ENCODE data around the gene POU2AF3.

The POU2AF3 gene

DNA sequence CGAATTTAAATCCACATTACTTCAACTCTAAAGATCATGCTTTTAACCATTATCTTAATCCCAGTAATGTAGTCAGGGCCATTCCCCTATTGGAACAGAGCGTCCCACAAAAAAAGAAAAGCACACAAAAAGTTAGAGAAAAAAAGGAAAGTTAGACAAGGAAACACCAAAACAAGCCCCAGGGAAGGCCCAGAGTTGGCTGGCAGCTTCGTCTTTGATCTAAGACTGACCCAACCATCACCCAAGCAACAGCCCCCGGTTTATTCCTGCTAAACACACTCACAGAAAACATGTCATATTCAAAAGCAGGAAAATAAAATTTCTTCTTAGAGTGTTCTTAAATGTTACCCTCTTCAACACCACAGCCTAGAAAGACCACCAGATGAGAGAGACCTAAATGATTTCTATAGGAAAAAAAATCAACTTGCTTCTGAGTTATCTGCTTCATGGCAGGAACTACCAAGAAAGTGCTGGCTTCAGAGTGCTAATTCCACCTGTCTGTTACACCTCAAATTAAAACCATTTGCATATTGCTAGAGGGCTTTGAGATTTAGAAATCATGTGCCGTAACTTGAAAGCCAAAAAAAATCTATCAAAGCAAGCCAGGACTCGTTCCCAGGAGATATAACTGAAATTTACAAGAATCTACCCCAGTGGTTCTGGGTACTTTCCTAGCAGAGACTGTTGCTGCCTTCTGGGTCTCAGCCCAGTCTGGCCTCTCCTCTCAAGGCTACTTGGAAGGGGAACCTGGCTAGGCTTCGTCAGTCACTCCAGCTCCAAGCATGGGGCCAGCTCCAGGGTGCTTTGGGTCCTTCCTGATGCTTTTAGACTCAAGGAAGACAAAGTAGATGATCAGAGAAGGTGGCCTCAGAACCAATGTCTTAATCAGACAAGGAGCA lies 31.2 kb downstream of the POU2AF3 start:
- no peak for DNase-seq

- no peak for DNase-seq
These were observed 32.0 kb downstream of the POU2AF3 start for GRCh38 chr11:111330234-111330893.

DNA sequence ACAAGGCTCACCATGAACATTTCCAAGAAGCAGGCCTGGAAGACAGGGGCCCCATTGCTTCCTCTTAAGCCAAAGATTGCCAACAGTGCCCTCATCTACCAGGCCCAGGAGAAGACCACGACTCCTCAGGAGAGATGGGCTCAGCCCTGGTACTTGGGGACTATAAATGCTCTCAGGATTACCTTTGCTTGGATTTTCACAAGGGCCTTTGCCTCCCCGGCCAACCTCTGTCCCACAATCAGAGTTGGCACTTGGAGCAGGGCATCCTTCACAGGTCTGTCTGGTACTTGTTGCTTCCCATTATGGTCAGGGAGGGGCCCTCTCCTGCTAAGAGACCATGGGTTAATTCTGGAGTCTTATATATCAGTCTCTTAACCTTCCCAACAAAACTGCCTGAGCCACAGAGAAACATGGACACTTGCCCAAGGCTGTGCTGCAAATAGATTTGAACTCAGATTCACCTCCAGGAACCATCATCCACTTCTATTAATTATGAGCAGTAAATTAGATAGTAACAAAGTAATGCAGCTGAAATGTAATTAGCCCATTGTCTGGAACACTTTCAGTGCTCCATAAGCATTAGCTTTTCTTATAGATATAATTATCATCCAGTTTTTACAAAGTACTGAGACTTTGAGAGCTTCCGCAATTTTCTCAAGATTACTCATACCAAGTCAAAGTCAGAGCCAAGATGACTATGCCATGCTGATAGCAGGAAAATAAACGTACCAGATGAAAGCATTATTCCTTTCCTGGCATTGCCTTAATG lies 33.5 kb downstream of the POU2AF3 start:
- no peak for DNase-seq

DNA sequence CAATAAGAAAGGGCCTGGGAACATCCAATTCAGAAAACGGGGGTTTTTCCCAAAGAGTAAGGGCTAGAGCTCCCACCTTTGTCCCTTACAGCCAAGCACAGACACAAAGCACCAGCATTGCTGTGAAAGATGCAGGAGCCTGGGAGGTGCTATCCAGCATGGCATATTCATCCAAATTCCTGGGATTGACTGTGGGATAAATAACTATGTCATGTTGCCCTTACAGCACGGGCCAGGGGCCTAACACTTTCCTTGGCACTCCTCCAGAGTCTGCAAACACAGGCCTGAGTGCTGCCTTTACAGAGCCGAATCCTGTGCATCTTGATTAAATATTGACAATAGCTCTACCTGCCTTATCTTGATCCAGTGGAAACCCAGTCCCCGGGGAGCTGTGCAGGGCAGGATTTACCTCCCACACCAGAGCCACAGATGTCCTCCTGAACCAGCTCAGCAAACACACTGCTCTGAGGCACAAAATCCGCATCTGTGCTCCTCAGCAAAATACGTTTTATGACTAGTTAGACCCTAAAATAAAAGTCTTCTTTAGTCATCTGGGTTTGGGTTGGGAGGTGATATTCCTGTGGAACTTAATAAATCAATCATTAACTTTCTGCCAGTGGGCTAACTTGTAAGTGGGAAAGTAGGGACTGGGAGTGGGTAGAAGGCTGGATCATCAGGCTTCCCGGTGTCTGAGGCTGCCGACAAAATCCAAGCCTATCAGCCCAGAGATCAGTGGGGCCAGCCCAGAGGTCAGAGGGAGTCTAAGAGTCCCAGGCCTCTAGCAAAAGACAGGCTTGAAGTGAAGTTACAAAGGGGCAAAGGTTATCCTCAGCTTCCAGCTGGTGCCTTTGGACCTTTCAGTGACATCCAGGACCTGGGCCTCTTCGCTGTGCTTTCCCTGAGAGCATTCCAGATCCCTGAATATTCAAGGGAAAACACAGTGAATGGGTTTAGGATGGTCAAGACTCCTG lies 36.5 kb downstream of the POU2AF3 start:
- DNase-seq = peak; percentile 16 to 19

- no peak for DNase-seq
These were observed 37.2 kb downstream of the POU2AF3 start for GRCh38 chr11:111335549-111335948.

- DNase-seq = no peak
These were observed 37.7 kb downstream of the POU2AF3 start for GRCh38 chr11:111336062-111336461.

DNA sequence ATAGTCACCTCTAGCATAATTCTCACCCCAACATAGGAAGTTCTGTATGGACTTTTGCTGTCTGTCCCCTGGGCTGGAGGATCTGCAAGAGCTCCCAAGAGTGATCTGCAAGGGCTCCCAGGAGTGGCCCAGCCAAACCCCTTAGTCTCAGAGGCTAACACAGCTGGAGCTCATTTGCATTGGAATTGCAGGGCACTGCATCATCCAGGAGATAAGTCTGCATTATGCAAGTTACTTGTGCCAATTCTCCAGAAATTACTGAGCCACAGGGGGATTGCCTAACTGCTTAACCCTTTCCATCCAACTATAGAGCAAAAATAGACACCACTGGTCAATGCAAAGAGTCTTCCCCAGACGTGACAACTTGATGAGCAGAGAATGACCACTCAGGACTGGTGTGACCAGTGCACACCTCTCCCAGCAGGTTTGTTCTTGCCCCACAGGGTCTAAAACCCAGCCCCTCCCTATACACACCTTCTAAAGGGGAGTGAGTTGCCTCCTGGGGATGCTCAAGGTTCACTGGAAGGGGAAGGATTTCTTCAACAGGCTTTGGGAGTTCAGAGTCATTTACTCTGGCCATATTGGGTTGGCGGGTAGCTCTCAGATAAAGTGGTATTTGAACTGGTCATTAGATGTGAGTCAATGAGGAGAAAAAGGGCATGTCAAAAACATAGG lies 38.4 kb downstream of the POU2AF3 start:
- no peak for DNase-seq

GRCh38 chr11:111339758-111340388 lies 41.5 kb downstream of the POU2AF3 start:
- DNase-seq = no peak

DNA sequence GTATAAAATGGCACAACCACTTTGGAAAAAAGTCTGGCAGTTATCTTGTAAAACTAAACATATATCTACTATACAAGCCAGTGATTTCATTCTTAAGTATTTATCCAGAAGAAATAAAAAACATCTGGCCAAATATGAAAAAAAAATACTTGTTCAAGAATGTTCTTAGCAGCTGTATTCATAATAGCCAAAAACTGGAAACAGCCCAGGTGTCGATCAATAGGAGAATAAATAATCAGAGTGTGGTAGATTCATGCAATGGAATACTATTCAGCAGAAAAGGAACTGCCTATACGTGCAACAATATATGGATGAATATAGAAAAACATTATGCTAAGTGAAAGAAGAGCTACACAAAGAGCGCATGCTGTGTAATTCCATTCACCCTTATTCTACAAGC lies 44.0 kb downstream of the POU2AF3 start:
- no peak for DNase-seq

GRCh38 chr11:111344032-111344431 lies 45.7 kb downstream of the POU2AF3 start:
- no peak for DNase-seq

DNA sequence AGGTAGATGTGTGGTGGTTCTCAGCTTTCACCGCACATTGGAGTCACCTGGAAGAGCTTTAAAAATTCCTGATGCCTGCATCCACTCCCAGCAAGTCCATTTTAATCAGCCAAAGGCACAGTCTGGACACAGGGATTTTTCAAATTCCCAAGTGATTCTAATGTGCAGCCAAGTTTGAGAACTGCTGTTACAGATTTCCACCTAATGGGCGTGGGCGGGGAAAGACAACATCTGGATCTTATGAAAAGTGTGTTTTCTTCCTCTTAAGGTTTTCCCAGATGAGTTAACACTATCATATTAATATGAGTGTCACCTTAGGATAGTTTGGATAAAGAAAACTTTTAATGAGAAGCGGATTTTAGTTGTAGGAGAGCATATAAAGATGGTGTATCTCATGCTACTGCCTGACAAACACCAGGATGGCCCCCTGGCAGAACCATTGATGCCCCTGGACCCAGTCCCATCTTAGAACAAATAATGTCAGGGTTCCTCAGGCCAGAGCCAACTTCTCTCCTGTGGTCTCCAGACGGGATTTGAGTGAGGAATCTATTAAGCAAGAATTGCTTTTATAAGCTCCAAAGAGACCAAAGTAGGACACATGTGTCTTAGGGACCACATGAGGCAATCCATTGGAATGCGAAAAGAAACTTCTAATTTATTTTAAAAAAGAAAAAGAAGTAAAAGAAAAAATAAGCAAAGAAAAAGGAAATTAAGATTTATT lies 48.8 kb downstream of the POU2AF3 start:
- DNase-seq = no peak

- DNase-seq = no peak
These were observed 49.4 kb downstream of the POU2AF3 start for GRCh38 chr11:111347723-111348115.

DNA sequence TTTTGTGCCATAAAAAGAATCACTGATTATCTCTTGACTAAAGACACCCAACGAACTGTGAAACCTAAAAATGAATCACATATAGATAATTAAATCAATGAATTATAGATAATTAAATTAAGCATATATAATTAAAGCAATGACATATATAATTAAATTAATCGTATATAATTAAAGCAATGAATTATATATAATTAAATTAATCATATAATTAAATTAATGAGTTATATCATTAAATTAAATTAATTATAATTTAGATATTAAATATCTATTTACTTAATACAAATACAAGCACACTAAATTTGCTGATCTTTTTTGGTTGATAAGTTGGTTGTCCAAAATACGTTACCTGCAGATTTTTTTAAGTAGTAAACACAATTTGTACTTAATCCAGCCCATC lies 49.8 kb downstream of the POU2AF3 start:
- no peak for DNase-seq

- no peak for DNase-seq
These were observed 50.9 kb downstream of the POU2AF3 start for GRCh38 chr11:111349191-111349695.

GRCh38 chr11:111350811-111351210 lies 52.5 kb downstream of the POU2AF3 start:
- DNase-seq = no peak

GRCh38 chr11:111351374-111352055 lies 53.2 kb downstream of the POU2AF3 start:
- no peak for DNase-seq

DNA sequence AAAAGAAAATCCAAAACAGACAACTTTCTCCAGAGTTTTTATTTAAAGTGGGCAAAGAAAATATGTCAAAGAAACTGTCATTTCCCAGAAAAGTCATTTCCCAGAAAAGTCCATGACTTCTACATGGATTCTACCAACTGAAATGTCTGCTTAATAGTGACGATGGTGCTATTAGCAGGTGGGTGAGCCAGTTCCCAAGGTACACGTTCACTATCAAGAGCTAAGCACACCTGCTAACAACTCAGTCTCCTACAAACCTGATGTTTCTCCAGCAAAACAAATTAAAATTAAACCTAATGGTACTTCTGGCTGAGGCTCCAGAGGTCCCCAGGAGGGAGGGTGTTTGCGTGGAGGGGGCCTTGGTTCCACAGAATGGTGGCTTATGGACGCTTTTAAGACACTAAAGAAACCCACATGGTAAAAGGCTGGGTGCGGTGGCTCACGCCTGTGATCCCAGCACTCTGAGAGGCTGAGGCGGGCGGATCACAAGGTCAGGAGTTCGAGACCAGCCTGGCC lies 53.9 kb downstream of the POU2AF3 start:
- DNase-seq = no peak

GRCh38 chr11:111352935-111353710 lies 54.8 kb downstream of the POU2AF3 start:
- DNase-seq = no peak
